ENCODE measurements around the gene SERF2.
"Not testable (repeated sequence)": the region's sequence is repeated elsewhere in the genome, so short reads cannot be mapped to it uniquely, and the experiment has no call there.

The SERF2 gene

GRCh38 chr15:43793647-43794046 lies 1.5 kb downstream of the SERF2 start:
- no peak for DNase-seq (ENCODE audit: low spot score)

- DNase-seq (ENCODE audit: low spot score) = no peak
Observed at GRCh38 chr15:43794269-43795037, 2.3 kb downstream of the SERF2 start.

GRCh38 chr15:43795197-43795596 lies 3.1 kb downstream of the SERF2 start:
- no peak for DNase-seq (ENCODE audit: low spot score)

- DNase-seq (ENCODE audit: low spot score) = peak; percentile 23
Observed at GRCh38 chr15:43795997-43796396, 3.9 kb downstream of the SERF2 start.

GRCh38 chr15:43796566-43796965 lies 4.4 kb downstream of the SERF2 start:
- no peak for DNase-seq (ENCODE audit: low spot score)

GRCh38 chr15:43799209-43799944 lies 7.3 kb downstream of the SERF2 start:
- DNase-seq (ENCODE audit: low spot score) = peak; percentile 28

GRCh38 chr15:43799945-43800285 lies 7.8 kb downstream of the SERF2 start, which contains the start of gene SERINC4:
TSS of gene SERINC4 (minus strand) at chr15:43800220. CDS start at chr15:43799986, 234 bp downstream.
- no peak for DNase-seq (ENCODE audit: low spot score)

- peak; percentile 95 for DNase-seq (ENCODE audit: low spot score)
Observed at GRCh38 chr15:43800286-43801141, 8.4 kb downstream of the SERF2 start, which contains the start of gene HYPK. TSS of gene HYPK (plus strand) at chr15:43800599. CDS start at chr15:43800623, 24 bp downstream.

- not testable (repeated sequence) for DNase-seq (ENCODE audit: low spot score)
Observed at GRCh38 chr15:43802676-43803075, 10.6 kb downstream of the SERF2 start.

- no peak for DNase-seq (ENCODE audit: low spot score)
Observed at GRCh38 chr15:43808435-43808950, 16.4 kb downstream of the SERF2 start.

GRCh38 chr15:43808960-43809678 lies 17.0 kb downstream of the SERF2 start:
- no peak for DNase-seq (ENCODE audit: low spot score)

- DNase-seq (ENCODE audit: low spot score) = not testable (repeated sequence)
Observed at GRCh38 chr15:43815064-43815463, 22.9 kb downstream of the SERF2 start.

GRCh38 chr15:43821505-43821904 lies 29.4 kb downstream of the SERF2 start:
- DNase-seq (ENCODE audit: low spot score) = no peak

GRCh38 chr15:43824302-43825246 lies 32.5 kb downstream of the SERF2 start, which contains the start of gene MFAP1:
TSS of gene MFAP1 (minus strand) at chr15:43824690. CDS start at chr15:43824569, 121 bp downstream.
- peak; percentile 99 for DNase-seq (ENCODE audit: low spot score)

- not testable (repeated sequence) for DNase-seq (ENCODE audit: low spot score)
Observed at GRCh38 chr15:43825305-43825704, 33.2 kb downstream of the SERF2 start.

GRCh38 chr15:43826029-43826507 lies 33.9 kb downstream of the SERF2 start:
- no peak for DNase-seq (ENCODE audit: low spot score)

GRCh38 chr15:43826508-43827341 lies 34.6 kb downstream of the SERF2 start, which contains the start of gene WDR76:
TSS of gene WDR76 (plus strand) at chr15:43827002. CDS start at chr15:43827033, 31 bp downstream.
- DNase-seq (ENCODE audit: low spot score) = peak; percentile 83

- peak; percentile 53 for DNase-seq (ENCODE audit: low spot score)
Observed at GRCh38 chr15:43828061-43828657, 36.0 kb downstream of the SERF2 start.
